Measurements from ENCODE around the gene RNF214. TPM values are rescaled to one million over a fixed set of nuclear protein-coding genes. Genes with fewer than 3 reads are reported as not detected.

The RNF214 gene
- total and polyA plus RNA-seq, 2 of the 4 experiments (the other 2 are of a cell fraction), result 7.9 to 14.8 TPM

GRCh38 chr11:117282956-117283355 lies 50.5 kb downstream of the RNF214 start:
- Histone ChIP-seq H4K8ac (ENCODE audit: low read depth in 2 of 2, low read length in 2 of 2) (no peak overlapping the region), H4K91ac (ENCODE audit: insufficient read depth, low read depth, low read length) (no peak overlapping the region), H3K4me1 (ENCODE audit: control insufficient read depth, insufficient read depth, low read length) (peaks cover 13% of the 10 kb centered on the region), H2AFZ (replicated peaks; ENCODE audit: low read length, poor library complexity) (no peak overlapping the region), H3K4ac (ENCODE audit: low read depth, low read length) (0 out of 2 replicates have a peak overlapping the region, but pooled peaks have one; percentile 93), H2BK20ac (ENCODE audit: low read depth, low read length) (no peak overlapping the region), H3K9me3 (ENCODE audit: control insufficient read depth, insufficient read depth, low read length) (no peaks in the 10 kb centered on the region), H2AK9ac (replicated peaks; ENCODE audit: low read depth, low read length, poor library complexity) (no peak overlapping the region), H3K23ac (ENCODE audit: low read depth, low read length) (no peak overlapping the region), H3K27me3 (ENCODE audit: control insufficient read depth, insufficient read depth, low read length) (no peaks in the 10 kb centered on the region), H2BK5ac (ENCODE audit: low read depth, low read length, poor library complexity, severe bottlenecking) (no peak overlapping the region), H3K79me1 (ENCODE audit: low read depth in 1 of 2, low read length in 2 of 2) (peaks cover 5 to 15% of the 10 kb centered on the region in 2 experiments), H2AK5ac (ENCODE audit: low read depth, low read length) (no peak overlapping the region), H4K5ac (ENCODE audit: low read depth, low read length) (no peak overlapping the region), H3K18ac (ENCODE audit: low read depth, low read length) (no peak overlapping the region), H3K27ac (ENCODE audit: insufficient read depth, low read length) (no peak overlapping the region), H3K9me1 (ENCODE audit: insufficient read depth, low read length) (peaks cover 24% of the 10 kb centered on the region), H3K36me3 (ENCODE audit: control insufficient read depth, insufficient read depth, low read length) (peaks cover 26% of the 10 kb centered on the region), H4K20me1 (ENCODE audit: insufficient read depth, low read length) (no peaks in the 10 kb centered on the region), H2BK15ac (ENCODE audit: low read depth, low read length) (no peak overlapping the region; the same call in 2 of the 3 replicates), H3K9ac (ENCODE audit: low read depth, low read length) (no peak overlapping the region), H3K4me3 (ENCODE audit: insufficient read depth, low read depth, low read length) (no peak overlapping the region), H2BK120ac (ENCODE audit: low read depth, low read length) (no peak overlapping the region; the same call in 1 of the 2 replicates), H3K14ac (replicated peaks; ENCODE audit: low read depth, low read length) (no peak overlapping the region), H3K56ac (ENCODE audit: extremely low read depth, insufficient read depth, low read length) (no peak overlapping the region), H3K4me2 (ENCODE audit: low read depth, low read length) (no peak overlapping the region)
- intact Hi-C loops (cut with micrococcal nuclease), result no loop called here
- dilution Hi-C loops (cut with HindIII; ENCODE audit: low sequenced_read_pairs, unreplicated experiment), result no loop called here
- DNase-seq, result no peak
- POLR2A ChIA-PET (ENCODE audit: unreplicated experiment), result no interaction called here
- 93% methylated on average over 3 of the region's 3 CpGs; no CpG with 5 or more reads in 1 of the 2 experiments for WGBS, 2 experiments (ENCODE audit: extremely low coverage in 2 of 2, insufficient read length in 1 of 2)
- TF ChIP-seq RCOR1 (IDR thresholded peaks at IDR 0.05; ENCODE audit: insufficient replicate concordance, low read length) (no peak), RFX5 (IDR thresholded peaks at IDR 0.05; ENCODE audit: low read depth, low read length) (no peak), MAFK (IDR thresholded peaks at IDR 0.05; ENCODE audit: low read depth, low read length) (no peak), BHLHE40 (IDR thresholded peaks at IDR 0.05; ENCODE audit: low read depth, low read length) (no peak), FOS (IDR thresholded peaks at IDR 0.05; ENCODE audit: low read depth, low read length) (no peak), NFE2L2 (IDR thresholded peaks at IDR 0.05; ENCODE audit: low read depth, low read length) (no peak), RAD21 (IDR thresholded peaks at IDR 0.05; ENCODE audit: low read length) (no peak), POLR2A (IDR thresholded peaks at IDR 0.05; ENCODE audit: low read depth, low read length) (no peak), MXI1 (IDR thresholded peaks at IDR 0.05; ENCODE audit: borderline replicate concordance, low read depth, low read length) (no peak), SMC3 (IDR thresholded peaks at IDR 0.05; ENCODE audit: low read depth, low read length) (no peak), ELK1 (IDR thresholded peaks at IDR 0.05; ENCODE audit: borderline replicate concordance, low read depth, low read length) (no peak), CHD1 (IDR thresholded peaks at IDR 0.05; ENCODE audit: low read depth, low read length) (no peak), CEBPB (IDR thresholded peaks at IDR 0.05; ENCODE audit: low read depth, low read length) (no peak), MAZ (IDR thresholded peaks at IDR 0.05; ENCODE audit: borderline replicate concordance, low read depth, low read length) (no peak)
- TF ChIP-seq, protein P1, sequence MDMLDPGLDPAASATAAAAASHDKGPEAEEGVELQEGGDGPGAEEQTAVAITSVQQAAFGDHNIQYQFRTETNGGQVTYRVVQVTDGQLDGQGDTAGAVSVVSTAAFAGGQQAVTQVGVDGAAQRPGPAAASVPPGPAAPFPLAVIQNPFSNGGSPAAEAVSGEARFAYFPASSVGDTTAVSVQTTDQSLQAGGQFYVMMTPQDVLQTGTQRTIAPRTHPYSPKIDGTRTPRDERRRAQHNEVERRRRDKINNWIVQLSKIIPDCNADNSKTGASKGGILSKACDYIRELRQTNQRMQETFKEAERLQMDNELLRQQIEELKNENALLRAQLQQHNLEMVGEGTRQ (IDR thresholded peaks at IDR 0.05; ENCODE audit: low read depth, low read length), result no peak
- TF ChIP-seq, protein P2, sequence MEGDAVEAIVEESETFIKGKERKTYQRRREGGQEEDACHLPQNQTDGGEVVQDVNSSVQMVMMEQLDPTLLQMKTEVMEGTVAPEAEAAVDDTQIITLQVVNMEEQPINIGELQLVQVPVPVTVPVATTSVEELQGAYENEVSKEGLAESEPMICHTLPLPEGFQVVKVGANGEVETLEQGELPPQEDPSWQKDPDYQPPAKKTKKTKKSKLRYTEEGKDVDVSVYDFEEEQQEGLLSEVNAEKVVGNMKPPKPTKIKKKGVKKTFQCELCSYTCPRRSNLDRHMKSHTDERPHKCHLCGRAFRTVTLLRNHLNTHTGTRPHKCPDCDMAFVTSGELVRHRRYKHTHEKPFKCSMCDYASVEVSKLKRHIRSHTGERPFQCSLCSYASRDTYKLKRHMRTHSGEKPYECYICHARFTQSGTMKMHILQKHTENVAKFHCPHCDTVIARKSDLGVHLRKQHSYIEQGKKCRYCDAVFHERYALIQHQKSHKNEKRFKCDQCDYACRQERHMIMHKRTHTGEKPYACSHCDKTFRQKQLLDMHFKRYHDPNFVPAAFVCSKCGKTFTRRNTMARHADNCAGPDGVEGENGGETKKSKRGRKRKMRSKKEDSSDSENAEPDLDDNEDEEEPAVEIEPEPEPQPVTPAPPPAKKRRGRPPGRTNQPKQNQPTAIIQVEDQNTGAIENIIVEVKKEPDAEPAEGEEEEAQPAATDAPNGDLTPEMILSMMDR (conservative IDR thresholded peaks at IDR 0.05; ENCODE audit: low read depth, low read length), result no peak
- in situ Hi-C loops (cut with MboI; ENCODE audit: low sequenced_read_pairs), result no loop called here
- ATAC-seq (ENCODE audit: low read depth), result no peak
- no TSS peak for BruUV-seq (replicated peaks)
- CTCF ChIA-PET, result no interaction called here
